ENCODE data around the gene PIK3R5.
"Not testable (repeated sequence)": the region's sequence is repeated elsewhere in the genome, so short reads cannot be mapped to it uniquely, and the experiment has no call there.

PIK3R5 gene

GRCh38 chr17:8988263-8988935, 22.9 kb upstream of the PIK3R5 start:
- H3K27ac ChIP-seq; DNase-seq (ENCODE audit: low read depth, low spot score): not testable (repeated sequence)

DNA sequence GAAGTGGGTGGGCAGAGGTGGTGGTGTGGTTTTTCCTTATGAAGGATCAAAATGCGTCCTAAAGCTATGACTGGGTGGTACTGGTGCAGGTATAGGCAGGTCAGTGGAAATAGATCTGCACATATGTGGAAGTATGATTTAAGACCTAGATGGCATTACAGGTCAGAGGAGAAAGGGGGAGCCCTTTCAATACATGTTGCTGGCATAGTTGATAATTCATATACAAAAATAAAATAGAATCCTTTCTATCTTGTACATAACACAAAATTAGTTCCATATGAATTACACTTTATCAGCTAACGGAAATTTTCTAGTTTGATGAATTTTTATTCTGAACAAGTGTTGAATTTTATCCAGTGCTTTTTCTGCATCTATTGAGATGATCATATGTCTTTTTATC, 20.8 kb upstream of the PIK3R5 start:
- no peak for DNase-seq (ENCODE audit: low read depth, low spot score)

DNA sequence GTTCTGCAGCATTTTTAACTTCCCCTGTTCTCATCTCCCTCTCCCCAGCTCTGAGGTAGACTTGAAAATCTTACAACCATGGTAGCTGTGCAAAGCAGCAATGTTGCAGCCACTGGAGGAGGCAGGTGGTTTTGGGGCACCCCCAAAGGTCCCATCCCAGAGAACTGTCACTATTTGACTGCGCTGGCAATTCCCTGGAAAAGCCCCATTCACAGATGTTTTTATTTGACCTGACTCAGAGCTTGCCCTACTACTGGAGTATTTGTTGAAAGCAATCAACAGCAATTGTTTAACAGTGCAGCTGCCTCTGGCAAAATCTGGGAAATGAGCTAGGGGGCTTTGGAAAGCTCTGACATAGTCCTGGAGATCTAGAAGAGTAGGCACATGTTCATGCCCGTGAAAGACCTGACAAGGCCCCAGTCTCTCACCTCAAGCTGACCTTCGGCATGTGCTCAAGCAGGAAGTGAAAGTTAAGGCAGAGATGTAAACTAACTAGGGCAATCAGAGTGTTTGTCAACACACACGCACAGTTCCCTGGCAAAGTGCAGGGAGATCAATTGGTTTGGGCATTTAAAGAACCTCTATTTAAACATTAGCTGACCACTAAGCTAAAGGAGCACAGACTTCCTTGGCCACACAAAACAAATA, 19.7 kb upstream of the PIK3R5 start:
- H3K27ac ChIP-seq = no peak overlapping the region
- DNase-seq (ENCODE audit: low read depth, low spot score) = no peak

More for the DNA sequence above, 20.8 kb upstream of the PIK3R5 start:
- no peak overlapping the region for H3K27ac ChIP-seq

DNA sequence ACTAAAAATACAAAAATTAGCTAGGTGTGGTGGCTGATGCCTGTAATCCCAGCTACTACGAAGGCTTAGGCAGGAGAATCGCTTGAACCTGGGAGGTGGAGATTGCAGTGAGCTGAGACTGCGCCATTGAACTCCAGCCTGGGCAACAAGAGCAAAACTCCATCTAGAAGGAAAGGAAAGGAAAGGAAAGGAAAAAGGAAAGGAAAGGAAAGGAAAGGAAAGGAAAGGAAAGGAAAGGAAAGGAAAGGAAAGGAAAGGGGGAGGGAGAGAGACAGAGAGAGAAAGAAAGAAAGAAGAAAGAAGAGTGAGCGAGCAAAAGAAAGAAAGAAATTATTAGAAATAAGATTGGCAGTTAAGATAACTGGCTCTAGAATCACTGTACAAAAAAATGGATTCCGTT, 18.7 kb upstream of the PIK3R5 start:
- DNase-seq (ENCODE audit: low read depth, low spot score); H3K27ac ChIP-seq: not testable (repeated sequence)

DNA sequence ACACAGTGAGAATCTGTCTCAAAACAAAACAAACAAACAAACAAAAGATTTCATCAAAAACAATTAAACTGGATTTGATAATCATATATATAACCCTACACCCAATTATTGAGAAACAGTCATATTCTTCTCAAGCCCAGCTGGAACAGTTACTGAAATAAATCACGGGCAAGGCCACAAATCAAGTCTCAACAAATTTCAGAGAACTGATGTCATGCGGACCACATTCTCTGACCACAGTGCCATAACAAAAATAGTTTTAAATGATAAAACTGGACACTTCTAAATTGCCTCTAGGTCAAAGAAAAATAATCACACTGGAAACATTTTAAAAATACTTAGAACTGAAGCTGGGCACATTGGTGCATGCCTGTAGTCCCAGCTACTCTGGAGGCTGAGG, 15.9 kb upstream of the PIK3R5 start:
- H3K27ac ChIP-seq = no peak overlapping the region
- DNase-seq (ENCODE audit: low read depth, low spot score) = no peak

GRCh38 chr17:8979715-8980114, 14.2 kb upstream of the PIK3R5 start:
- DNase-seq (ENCODE audit: low read depth, low spot score) = no peak
- no peak overlapping the region for H3K27ac ChIP-seq

DNA sequence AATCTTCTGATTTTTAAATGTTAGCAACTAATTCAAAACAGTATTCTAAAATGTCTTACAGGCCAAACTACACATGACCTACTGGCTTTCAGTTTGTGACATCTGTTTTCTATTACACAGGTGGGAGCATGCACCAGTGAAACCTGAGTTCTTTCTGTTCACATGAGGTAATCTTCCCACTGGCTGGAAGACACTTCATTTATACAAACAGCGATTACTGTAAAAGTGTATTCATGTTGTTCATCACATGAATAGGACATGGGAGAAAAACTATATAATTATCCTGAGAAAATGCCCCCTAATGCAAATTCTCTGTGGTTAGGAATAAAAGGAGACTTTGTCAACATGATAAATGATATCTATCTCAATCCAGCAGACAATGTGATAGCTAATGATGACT, 11.1 kb upstream of the PIK3R5 start:
- DNase-seq (ENCODE audit: low read depth, low spot score) = no peak
- H3K27ac ChIP-seq = no peak overlapping the region

GRCh38 chr17:8975091-8975725, 9.7 kb upstream of the PIK3R5 start:
- DNase-seq (ENCODE audit: low read depth, low spot score) = no peak
- H3K27ac ChIP-seq = no peak overlapping the region

- DNase-seq (ENCODE audit: low read depth, low spot score) = no peak
- no peak overlapping the region for H3K27ac ChIP-seq
These were observed 4.4 kb upstream of the PIK3R5 start for GRCh38 chr17:8969901-8970300.

- no peak overlapping the region for H3K27ac ChIP-seq
These were observed 3.0 kb upstream of the PIK3R5 start for GRCh38 chr17:8968503-8968902.

DNA sequence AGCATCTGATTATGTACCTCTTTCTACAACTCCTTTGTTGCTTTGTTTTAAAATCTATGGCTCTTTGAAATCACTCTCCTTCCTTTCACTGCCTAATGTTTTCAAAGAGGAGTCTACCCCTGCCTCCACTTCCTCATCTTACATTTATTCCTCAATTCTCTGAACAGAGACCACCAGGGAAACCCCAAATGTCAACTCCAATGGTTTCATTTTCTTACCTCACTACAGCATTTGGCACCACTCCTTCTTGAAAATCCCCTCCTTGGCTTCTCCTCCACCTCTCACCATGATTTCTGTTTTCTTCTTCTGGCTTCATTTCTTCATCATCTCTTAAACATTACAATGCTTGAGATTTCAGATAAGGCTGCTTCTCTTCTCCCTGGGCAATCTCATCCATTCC, 2.4 kb upstream of the PIK3R5 start:
- DNase-seq (ENCODE audit: low read depth, low spot score) = no peak
- no peak overlapping the region for H3K27ac ChIP-seq

More at GRCh38 chr17:8968503-8968902, 3.0 kb upstream of the PIK3R5 start:
- no peak for DNase-seq (ENCODE audit: low read depth, low spot score)

DNA sequence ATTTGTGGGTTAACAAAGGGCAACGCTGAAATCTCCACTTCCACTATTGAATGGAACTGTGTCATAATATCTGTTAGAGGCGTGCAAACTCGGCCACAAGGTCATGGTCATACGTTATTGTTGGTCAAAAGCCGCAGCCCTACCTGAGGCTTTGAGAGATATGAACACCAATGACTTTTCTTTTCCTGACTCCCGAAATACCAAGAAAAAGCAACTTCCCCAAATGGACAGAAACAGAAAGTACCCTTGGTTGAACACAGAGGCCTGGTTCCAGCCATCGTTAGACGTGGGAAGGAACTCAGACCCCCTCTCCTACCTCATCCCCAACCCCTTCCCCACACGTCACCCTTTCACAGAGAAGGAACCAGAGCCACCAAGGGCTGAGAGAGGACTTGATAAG, 1.4 kb upstream of the PIK3R5 start:
- H3K27ac ChIP-seq = no peak overlapping the region
- DNase-seq (ENCODE audit: low read depth, low spot score) = no peak

DNA sequence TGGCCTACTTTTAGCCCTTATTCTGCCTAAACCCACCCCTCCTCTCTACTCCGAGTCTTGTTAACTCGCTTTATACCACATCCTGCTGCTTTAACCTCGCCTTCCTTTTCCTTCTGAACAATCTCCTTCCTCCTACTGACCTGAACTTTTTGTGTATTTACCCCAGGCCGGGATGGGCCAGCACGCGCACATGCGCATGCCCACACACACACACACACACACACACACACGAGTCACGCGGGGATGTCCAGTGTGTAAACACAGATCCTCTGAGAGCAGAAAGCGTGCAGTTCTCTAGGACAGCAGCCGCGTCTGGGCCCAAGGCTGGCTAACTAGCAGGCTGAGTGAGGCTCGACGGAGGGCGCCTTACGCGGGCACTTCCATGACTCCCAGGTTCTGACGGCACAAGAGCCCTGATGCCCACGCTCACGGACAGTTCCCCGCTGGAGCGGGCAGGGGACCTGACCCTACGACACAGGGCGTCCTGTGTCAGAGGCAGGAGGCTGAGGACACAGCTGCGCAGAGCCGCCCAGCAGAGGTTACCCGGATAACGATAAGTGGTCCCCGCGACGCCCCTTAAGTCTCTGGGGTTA, 610 bp downstream of the PIK3R5 start:
- H3K27ac ChIP-seq = no peak overlapping the region
- no peak for DNase-seq (ENCODE audit: low read depth, low spot score)

- no peak for DNase-seq (ENCODE audit: low read depth, low spot score)
- H3K27ac ChIP-seq = no peak overlapping the region
These were observed 1.8 kb downstream of the PIK3R5 start for GRCh38 chr17:8963647-8964258.

DNA sequence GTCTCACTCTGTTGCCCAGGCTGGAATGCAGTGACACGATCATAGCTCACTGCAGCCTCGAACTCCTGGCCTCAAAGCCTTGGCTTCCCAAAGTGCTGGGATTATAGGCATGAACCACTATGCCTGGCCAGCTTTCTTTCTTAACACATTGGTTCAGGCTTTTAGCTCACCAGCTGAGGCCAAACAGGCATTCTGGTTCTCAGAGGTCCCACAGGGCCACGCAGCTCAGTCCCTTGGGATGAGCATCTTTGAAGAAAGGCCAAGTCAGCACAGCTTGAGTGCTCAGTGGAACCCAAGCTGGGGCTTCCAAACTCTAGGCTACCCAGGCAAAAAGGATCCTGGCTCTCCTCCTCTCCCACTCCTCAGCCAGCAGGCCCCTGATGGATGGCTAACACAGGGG, 2.5 kb downstream of the PIK3R5 start:
- H3K27ac ChIP-seq = no peak overlapping the region
- no peak for DNase-seq (ENCODE audit: low read depth, low spot score)

DNA sequence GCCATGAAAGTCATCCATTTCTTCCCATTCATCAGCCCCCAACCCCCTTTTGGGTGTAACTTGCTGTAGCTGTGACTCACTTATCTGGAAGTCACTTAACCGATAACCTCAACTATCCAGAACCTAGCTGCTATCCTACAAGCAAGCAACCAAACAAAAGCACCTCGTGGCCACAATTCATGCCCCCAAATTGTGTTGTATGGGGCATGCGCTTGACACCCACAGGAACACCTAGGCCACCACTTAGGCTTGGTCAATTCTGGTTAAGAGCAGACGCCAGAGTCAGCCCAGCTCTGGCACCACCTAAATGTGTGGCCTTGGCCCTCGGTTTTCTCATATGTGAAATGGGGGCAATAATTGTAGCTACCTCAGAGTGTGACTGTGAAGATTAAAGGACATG, 3.7 kb downstream of the PIK3R5 start:
- no peak for DNase-seq (ENCODE audit: low read depth, low spot score)
- H3K27ac ChIP-seq = no peak overlapping the region

DNA sequence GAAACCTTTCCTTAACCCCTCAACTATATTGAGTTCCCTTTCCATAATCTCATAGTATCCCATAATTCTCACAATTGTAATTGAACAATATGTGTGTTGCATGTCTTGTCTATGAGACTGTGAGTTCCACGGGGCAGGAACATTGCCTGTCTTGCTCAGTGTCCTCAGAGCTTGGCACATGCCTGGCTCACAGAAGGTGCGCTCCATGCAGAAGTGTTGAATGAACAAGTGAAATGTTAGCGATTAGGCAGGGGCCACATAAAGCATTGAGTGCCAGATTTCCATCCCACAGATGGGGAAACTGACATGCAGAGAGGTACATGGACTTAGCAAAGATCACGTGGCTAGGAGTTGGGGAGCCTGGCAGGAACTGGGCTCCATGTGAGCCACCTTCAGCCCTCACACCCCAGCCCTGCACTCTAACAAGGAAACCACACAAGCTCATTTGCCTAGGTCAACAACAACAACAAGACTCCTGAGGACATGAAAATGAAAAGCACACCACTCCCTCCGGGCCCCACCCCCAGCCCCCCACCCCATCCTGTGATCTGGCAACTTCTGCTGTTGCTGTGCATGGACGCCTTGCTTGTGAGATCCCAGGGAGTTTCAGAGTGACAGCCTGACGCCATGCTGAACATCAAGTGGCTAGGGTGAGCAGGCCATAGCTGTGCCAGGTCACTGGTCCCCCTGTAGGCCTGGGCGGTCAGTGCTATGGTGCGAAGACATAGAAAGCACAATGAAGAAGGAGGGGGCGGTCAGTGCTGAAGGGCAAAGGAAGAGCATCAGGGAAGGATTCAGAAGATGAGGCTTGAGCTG, 5.0 kb downstream of the PIK3R5 start:
- DNase-seq (ENCODE audit: low read depth, low spot score) = no peak
- H3K27ac ChIP-seq = no peak overlapping the region

DNA sequence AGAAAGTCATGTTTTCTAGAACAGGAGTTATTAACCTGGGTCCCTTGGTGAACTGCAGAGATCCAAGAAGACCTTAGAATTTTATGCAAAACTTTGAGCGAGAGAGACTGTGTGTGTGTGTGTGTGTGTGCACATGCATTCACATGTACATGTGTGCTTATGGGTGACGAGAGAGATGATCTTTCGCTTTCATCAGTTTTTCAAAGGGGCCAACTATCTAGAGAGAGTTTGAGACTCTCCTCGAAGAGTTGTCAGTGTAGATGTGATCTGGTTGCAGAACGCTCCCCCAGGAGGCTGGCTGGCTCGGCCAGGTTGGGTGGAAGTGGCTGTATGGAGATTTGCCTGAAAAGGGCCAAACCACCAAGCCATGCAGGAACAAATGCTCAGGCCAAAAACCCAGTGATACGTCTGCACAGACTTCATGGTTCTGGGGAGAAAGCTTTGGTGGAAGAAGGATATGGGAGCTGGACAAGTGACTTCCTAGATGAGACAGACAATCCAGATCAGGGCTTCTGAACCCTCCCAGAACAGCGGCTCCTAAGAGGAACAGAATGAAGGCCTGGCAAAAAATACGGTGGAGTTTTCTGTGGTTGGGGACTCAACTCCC, 6.1 kb downstream of the PIK3R5 start:
- H3K27ac ChIP-seq = no peak overlapping the region

GRCh38 chr17:8957721-8958120, 7.8 kb downstream of the PIK3R5 start:
- DNase-seq (ENCODE audit: low read depth, low spot score) = no peak
- H3K27ac ChIP-seq = no peak overlapping the region

More for the DNA sequence above, 6.1 kb downstream of the PIK3R5 start:
- DNase-seq (ENCODE audit: low read depth, low spot score) = no peak

- DNase-seq (ENCODE audit: low read depth, low spot score) = no peak
- H3K27ac ChIP-seq = no peak overlapping the region
These were observed 9.0 kb downstream of the PIK3R5 start for GRCh38 chr17:8956465-8956902.
